ENCODE results near the gene DTD1. TPM values are rescaled to one million over a fixed set of nuclear protein-coding genes. Genes with fewer than 3 reads are reported as not detected.

Gene DTD1
- total RNA-seq, 1 donor from 2014 or later, result 214 TPM

GRCh38 chr20:18665135-18665534 lies 77.3 kb downstream of the DTD1 start:
- Histone ChIP-seq H3K4me3 (ENCODE audit: low read depth, low read length) (no peak overlapping the region), H3K36me3 (ENCODE audit: control insufficient read depth, insufficient read depth, low read length) (no peaks in the 10 kb centered on the region), H3K27me3 (ENCODE audit: control insufficient read depth, insufficient read depth, low read length) (no peaks in the 10 kb centered on the region)
- no peak for DNase-seq (ENCODE audit: low read depth)
- TF ChIP-seq CTCF (IDR thresholded peaks at IDR 0.05; ENCODE audit: insufficient read depth, low read length, poor library complexity, severe bottlenecking), result no peak

- Histone ChIP-seq H3K27me3 (ENCODE audit: control insufficient read depth, insufficient read depth, low read length) (no peaks in the 10 kb centered on the region), H3K36me3 (ENCODE audit: control insufficient read depth, insufficient read depth, low read length) (no peaks in the 10 kb centered on the region), H3K4me3 (ENCODE audit: low read depth, low read length) (no peak overlapping the region)
- no peak for TF ChIP-seq CTCF (IDR thresholded peaks at IDR 0.05; ENCODE audit: insufficient read depth, low read length, poor library complexity, severe bottlenecking)
- DNase-seq (ENCODE audit: low read depth), result no peak
Measured at GRCh38 chr20:18666803-18667415, 79.1 kb downstream of the DTD1 start.

- TF ChIP-seq CTCF (IDR thresholded peaks at IDR 0.05; ENCODE audit: insufficient read depth, low read length, poor library complexity, severe bottlenecking), result no peak
- Histone ChIP-seq H3K4me3 (ENCODE audit: low read depth, low read length) (no peak overlapping the region), H3K36me3 (ENCODE audit: control insufficient read depth, insufficient read depth, low read length) (no peaks in the 10 kb centered on the region), H3K27me3 (ENCODE audit: control insufficient read depth, insufficient read depth, low read length) (no peaks in the 10 kb centered on the region)
- DNase-seq (ENCODE audit: low read depth), result no peak
Measured at GRCh38 chr20:18669241-18670019, 81.6 kb downstream of the DTD1 start.

GRCh38 chr20:18671203-18671710 lies 83.4 kb downstream of the DTD1 start:
- H3K4me3 ChIP-seq (ENCODE audit: low read depth, low read length), result no peak overlapping the region
- no peaks in the 10 kb centered on the region for H3K36me3 ChIP-seq (ENCODE audit: control insufficient read depth, insufficient read depth, low read length)
- no peak for DNase-seq (ENCODE audit: low read depth)
- no peaks in the 10 kb centered on the region for H3K27me3 ChIP-seq (ENCODE audit: control insufficient read depth, insufficient read depth, low read length)
- TF ChIP-seq CTCF (IDR thresholded peaks at IDR 0.05; ENCODE audit: insufficient read depth, low read length, poor library complexity, severe bottlenecking), result no peak

GRCh38 chr20:18672834-18673233 lies 85.0 kb downstream of the DTD1 start:
- no peak for DNase-seq (ENCODE audit: low read depth)
- no peaks in the 10 kb centered on the region for H3K27me3 ChIP-seq (ENCODE audit: control insufficient read depth, insufficient read depth, low read length)

More at GRCh38 chr20:18672834-18673233, 85.0 kb downstream of the DTD1 start:
- no peak for TF ChIP-seq CTCF (IDR thresholded peaks at IDR 0.05; ENCODE audit: insufficient read depth, low read length, poor library complexity, severe bottlenecking)
- H3K36me3 ChIP-seq (ENCODE audit: control insufficient read depth, insufficient read depth, low read length), result no peaks in the 10 kb centered on the region
- no peak overlapping the region for H3K4me3 ChIP-seq (ENCODE audit: low read depth, low read length)

All from kidney epithelial cell (primary cell).